Epidermal melanocyte (primary cell): Measurements from ENCODE around the gene DPM1.

Experiments
- DNase-seq: peaks from one replicate; pipeline ENCODE4 v3.0.0; 2011; ENCODE audit warnings: low spot score; ENCODE audit not compliant: insufficient read length

The DPM1 gene

DNA sequence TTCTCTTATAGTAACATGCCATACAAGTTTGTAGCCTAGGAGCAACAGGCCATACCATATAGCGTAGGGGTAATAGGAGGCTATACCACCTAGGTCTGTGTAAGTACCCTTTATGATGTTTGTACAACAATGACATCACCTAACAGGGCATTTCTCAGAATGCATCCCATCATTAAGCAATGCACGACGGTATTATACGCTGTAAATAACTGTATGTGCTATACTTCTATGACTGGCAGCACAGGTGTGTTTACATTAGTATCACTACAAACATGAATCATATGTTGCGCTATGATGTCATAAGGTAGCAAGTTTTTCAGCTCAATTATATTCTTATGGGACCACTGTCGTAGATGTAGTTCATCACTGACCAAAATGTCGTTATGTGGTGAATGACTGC is 58.1 kb downstream of the DPM1 start:
- no peak for DNase-seq

DNA sequence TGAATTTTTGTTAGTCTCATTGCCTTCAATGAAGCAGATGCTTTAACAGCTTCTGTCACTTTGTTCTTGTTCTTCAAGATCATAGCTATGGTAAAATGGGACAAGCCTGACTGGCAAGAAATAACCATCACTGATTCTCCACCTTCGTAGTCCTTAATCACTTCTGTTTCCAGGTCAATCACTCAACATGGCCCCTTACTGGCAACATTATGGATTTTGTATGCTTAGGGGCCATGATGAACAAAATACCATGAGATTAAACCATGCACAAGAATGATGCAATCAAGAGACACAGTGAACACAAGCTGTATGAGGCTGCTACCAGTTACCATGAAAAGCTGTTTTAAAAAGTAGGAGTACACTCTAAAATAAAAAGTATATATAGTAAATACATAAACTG is 59.9 kb downstream of the DPM1 start:
- no peak for DNase-seq

- no peak for DNase-seq
Observed at GRCh38 chr20:50895111-50895830, 63.1 kb downstream of the DPM1 start.

DNA sequence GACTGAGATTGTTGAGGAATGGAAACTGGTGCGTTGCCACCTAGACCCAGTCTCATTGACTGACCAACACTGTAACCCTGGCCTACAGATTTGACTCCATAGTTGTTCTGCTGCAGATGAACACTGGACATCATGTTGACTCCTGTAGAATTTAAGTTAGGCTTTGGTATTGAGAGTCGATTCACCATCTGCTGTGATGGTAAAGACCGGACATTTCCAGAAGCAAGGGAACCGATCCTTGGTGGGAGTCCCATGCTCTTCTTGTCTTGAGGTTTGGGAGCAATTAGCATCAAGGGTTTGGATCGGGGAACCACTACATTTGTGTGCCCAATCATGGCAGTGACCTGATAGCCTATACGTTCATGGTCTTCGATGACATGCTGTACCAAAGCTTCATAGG is 64.7 kb downstream of the DPM1 start:
- DNase-seq, result no peak

GRCh38 chr20:50892394-50892793 is 65.9 kb downstream of the DPM1 start:
- no peak for DNase-seq

DNA sequence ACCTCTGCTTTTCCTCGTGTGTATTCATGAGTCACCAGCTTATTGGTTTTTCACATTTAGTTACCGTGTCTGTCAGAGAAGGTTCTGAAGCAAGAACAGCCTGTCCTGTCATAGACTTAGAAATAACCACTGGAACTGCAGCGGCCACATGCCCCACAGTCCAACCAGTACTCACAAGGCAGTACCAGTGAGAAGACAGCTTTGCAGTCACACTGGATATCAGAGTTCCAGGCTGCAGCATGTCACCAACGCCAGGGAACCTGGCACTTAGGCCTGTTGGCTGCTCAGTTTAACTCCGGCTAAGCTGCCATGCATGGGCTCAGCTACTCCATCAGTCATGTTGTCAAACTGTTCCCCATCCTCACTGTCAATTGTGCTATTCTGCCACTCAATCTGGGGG is 67.2 kb downstream of the DPM1 start:
- no peak for DNase-seq

DNA sequence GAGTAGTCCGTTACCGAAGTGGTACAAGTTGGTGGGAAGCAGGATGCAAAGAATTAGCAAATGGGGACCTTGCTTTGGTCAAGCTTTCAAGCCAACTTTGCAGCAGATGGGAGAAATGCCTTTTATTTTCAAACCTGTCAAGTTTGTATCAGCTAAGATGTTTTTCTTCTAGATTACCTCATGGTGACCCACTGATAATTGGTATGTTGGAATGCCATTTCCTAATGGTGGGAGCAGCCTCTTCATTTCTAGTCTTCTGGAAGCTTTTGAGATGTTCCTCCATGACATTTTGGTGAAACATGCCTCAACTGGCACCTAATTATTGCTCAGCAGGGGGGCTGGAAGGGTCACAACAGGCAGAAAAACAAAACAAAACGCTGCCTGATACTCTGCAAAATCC is 70.8 kb downstream of the DPM1 start:
- no peak for DNase-seq

- no peak for DNase-seq
Observed at GRCh38 chr20:50886184-50886790, 72.0 kb downstream of the DPM1 start.

DNA sequence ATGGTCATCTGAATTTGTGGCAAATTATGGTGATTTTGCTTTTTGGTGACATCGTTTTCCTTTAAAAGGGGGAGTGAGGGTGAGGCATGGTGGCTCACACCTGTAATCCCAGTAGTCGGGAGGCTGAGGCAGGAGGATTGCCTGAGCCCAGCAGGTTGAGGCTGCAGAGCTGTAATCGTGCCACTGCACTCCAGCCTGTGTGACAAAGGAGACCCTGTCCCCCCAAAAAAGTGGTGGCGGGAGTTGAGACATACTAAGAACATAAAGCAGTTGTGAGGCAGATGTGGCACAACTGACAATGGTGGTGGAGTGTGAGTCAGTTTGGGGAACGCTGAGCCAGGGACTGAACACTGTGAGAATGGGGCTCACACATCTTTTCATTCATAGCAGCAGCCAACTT is 72.6 kb downstream of the DPM1 start:
- DNase-seq, result no peak

DNA sequence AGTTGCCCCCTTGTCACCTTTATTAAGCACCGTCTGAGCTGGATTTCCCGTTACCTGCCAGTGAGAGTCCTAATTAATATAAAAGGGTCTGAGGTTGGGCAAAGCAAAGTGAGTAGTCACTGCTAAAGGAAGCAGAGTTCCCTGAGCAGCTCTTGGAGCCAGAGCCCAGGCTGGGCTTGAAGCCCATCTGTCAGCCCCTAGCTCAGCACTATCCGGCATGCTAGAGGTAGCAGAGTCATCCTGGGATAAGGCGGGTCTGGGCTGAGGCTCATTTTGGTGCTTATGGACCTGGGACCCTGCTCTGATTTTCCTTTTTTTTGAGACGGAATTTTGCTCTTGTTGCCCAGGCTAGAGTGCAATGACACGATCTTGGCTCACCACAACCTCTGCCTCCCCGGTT is 73.3 kb downstream of the DPM1 start:
- DNase-seq, result no peak
